ENCODE measurements around the gene DHRS3. TPM values are rescaled to one million over a fixed set of nuclear protein-coding genes. Genes with fewer than 3 reads are reported as not detected.

Gene DHRS3
- total and polyA plus RNA-seq, 2 donors (not counting 3 experiments of a cell fraction or from before 2014, with no cell fraction given): 54.3 to 75.2 TPM

DNA sequence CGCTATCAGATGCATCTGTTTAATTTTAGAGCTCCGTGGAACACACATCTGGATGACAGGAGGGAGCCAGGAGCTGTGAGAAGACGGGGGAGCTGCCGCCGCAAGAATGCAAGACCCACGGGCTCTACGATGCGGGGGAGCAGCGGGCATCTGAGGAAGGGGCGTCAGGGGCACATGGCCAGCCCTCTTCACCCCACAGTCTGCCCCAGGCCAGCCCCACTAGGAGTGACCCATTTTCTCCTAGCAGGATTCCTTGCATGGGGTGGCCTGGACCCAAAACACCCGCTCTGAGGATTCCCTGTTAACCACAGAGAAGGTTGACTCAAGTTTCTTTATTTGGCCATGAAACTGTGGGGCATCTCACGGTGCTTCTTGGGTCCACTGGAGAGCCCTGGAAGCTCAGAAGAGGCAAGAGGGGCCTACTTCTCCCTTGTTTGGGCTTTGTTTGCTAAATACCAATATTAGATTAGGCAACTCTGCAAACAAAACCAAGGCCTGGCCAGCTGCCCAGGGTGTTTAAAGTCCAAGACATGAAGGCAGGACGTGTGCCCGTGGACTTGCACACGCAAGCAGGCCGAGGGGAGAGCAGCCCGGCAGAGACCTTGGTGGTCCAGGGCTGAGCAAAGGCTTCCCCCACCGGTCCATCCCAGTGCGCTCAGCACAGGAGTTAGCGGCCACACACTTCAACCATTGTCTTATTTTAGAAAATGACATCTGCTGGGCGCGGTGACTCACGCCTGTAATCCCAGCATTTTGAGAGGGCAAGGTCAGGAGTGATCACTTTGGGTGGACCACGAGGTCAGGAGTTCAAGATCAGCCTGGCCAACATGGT lies 89.8 kb downstream of the DHRS3 start:
- no TSS peak for BruUV-seq (replicated peaks)
- Histone ChIP-seq H3K79me2 (ENCODE audit: control insufficient read depth, insufficient read depth, low read length) (no peaks in the 10 kb centered on the region), H3K27me3 (ENCODE audit: control insufficient read depth in 2 of 2, insufficient read depth in 2 of 2, low read length in 2 of 2) (no peaks in the 10 kb centered on the region), H3K9me1 (replicated peaks; ENCODE audit: control insufficient read depth, extremely low read depth, insufficient read depth, low read length) (no peaks in the 10 kb centered on the region), H3K9ac (replicated peaks; ENCODE audit: extremely low read depth, insufficient read depth, low read length) (no peak overlapping the region), H3K4me2 (ENCODE audit: insufficient read depth, low read length) (no peak overlapping the region), H3K4me3 (replicated peaks in 1 of 3; ENCODE audit: insufficient read depth in 1 of 3, low read depth in 1 of 3, low read length in 3 of 3) (no peak overlapping the region), H2AFZ (ENCODE audit: low read depth, low read length) (no peak overlapping the region), H3K4me1 (ENCODE audit: control insufficient read depth, extremely low read depth, insufficient read depth, low read length) (no peaks in the 10 kb centered on the region), H3K27ac (ENCODE audit: insufficient read depth, low read depth, low read length) (no peak overlapping the region), H3K9me3 (replicated peaks; ENCODE audit: control insufficient read depth, insufficient read depth, low read length) (no peaks in the 10 kb centered on the region), H4K20me1 (replicated peaks; ENCODE audit: control insufficient read depth, extremely low read depth, insufficient read depth, low read length) (no peaks in the 10 kb centered on the region), H3K36me3 (ENCODE audit: control insufficient read depth in 2 of 2, extremely low read depth in 1 of 2, insufficient read depth in 2 of 2, low read length in 2 of 2) (no peaks in the 10 kb centered on the region)
- ChIA-PET POLR2A (no interaction called here), CTCF (no interaction called here)
- FAIRE-seq: no peak
- intact Hi-C loops (cut with micrococcal nuclease) (no loop called here), dilution Hi-C loops (cut with MboI; ENCODE audit: extremely low pct_ligation_motif_present, low sequenced_read_pairs) (no loop called here)
- DNase-seq (ENCODE audit: low read depth, low spot score): no peak
- TF ChIP-seq POLR2AphosphoS5 (IDR thresholded peaks at IDR 0.05; ENCODE audit: insufficient read depth, low read depth, low read length): no peak
- no peak for TF ChIP-seq MYC (IDR thresholded peaks at IDR 0.05; ENCODE audit: low read depth, low read length)
- TF ChIP-seq, protein P1, sequence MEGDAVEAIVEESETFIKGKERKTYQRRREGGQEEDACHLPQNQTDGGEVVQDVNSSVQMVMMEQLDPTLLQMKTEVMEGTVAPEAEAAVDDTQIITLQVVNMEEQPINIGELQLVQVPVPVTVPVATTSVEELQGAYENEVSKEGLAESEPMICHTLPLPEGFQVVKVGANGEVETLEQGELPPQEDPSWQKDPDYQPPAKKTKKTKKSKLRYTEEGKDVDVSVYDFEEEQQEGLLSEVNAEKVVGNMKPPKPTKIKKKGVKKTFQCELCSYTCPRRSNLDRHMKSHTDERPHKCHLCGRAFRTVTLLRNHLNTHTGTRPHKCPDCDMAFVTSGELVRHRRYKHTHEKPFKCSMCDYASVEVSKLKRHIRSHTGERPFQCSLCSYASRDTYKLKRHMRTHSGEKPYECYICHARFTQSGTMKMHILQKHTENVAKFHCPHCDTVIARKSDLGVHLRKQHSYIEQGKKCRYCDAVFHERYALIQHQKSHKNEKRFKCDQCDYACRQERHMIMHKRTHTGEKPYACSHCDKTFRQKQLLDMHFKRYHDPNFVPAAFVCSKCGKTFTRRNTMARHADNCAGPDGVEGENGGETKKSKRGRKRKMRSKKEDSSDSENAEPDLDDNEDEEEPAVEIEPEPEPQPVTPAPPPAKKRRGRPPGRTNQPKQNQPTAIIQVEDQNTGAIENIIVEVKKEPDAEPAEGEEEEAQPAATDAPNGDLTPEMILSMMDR (IDR thresholded peaks at IDR 0.05; ENCODE audit: extremely low read depth in 1 of 2, insufficient read depth in 1 of 2, low read depth in 1 of 2, low read length in 2 of 2): no peak
- no peak for TF ChIP-seq FOS (IDR thresholded peaks at IDR 0.05; ENCODE audit: borderline replicate concordance, insufficient read depth, low read length)
- no peak for TF ChIP-seq EZH2 (IDR thresholded peaks at IDR 0.05; ENCODE audit: borderline replicate concordance, low read depth, low read length, severe bottlenecking)
- TF ChIP-seq, protein P2, sequence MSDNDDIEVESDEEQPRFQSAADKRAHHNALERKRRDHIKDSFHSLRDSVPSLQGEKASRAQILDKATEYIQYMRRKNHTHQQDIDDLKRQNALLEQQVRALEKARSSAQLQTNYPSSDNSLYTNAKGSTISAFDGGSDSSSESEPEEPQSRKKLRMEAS (IDR thresholded peaks at IDR 0.05; ENCODE audit: insufficient read depth, insufficient read length): no peak
- no peak for TF ChIP-seq GATA2 (IDR thresholded peaks at IDR 0.05; ENCODE audit: insufficient read depth, insufficient read length, low read depth, low read length)
- no peak for TF ChIP-seq POLR2A (IDR thresholded peaks at IDR 0.05; ENCODE audit: low read depth, low read length)
